SK-N-SH (cell line): ENCODE measurements around the gene KCNK5. TPM values are rescaled to one million over a fixed set of nuclear protein-coding genes. Genes with fewer than 3 reads are reported as not detected.

Source experiments
- CTCF ChIA-PET: fragments of 300-600, 350-600 bp; formaldehyde crosslinking; extraction: SDS; loops from one replicate; lab custom pipeline; 2021; lab: Yijun Ruan, JAX
- POLR2A ChIA-PET: fragments of 350-600 bp; sonication (Branson Sonifier 250); formaldehyde crosslinking; extraction: SDS; loops from one replicate; lab custom pipeline; 2020; ENCODE audit warnings: antibody characterized with exemption, inconsistent platforms; lab: Yijun Ruan, JAX
- DNase-seq: peaks from one replicate; pipeline ENCODE4 v3.0.0; 2012
- H2AFZ ChIP-seq: fragments of 200-600 bp; sonication (generic); 2 replicates; pipeline ENCODE4 v1.8.1; 2016; ENCODE audit warnings: antibody characterized with exemption, mild to moderate bottlenecking, low read depth
- H3F3A ChIP-seq: fragments of 200-600 bp; sonication (generic); replicated peaks from 2 replicates; pipeline ENCODE3; 2016; ENCODE audit warnings: antibody characterized with exemption, mild to moderate bottlenecking; ENCODE audit not compliant: insufficient read depth
- H3K27ac ChIP-seq, 2 experiments: fragments of 200-500 bp in 1 of 2; fragments of 200-600 bp in 1 of 2; sonication (Bioruptor generic) in 1 of 2; sonication (generic), shearing (Covaris generic) in 1 of 2; 2 replicates each; pipeline versions ENCODE4 v1.5.1 to v1.6.1; 2014 to 2016; ENCODE audit warnings: low read depth in 2 of 2, inconsistent platforms in 1 of 2, low read length in 1 of 2, mild to moderate bottlenecking in 1 of 2, mixed read lengths in 1 of 2
- H3K27me3 ChIP-seq: fragments of 200-600 bp; sonication (generic), shearing (Covaris generic); 2 replicates; pipeline ENCODE4 v1.6.1; 2016; ENCODE audit warnings: mixed run types; ENCODE audit not compliant: insufficient read depth
- H3K36me3 ChIP-seq, 2 experiments: fragments of 200-500 bp in 1 of 2; fragments of 200-600 bp in 1 of 2; sonication (Bioruptor generic) in 1 of 2; sonication (generic) in 1 of 2; replicated peaks in 1 of 2; 2 replicates each; pipeline versions ENCODE3 to v1.5.1; 2014 to 2016; ENCODE audit warnings: low read length in 1 of 2, mild to moderate bottlenecking in 1 of 2; ENCODE audit not compliant: insufficient read depth in 2 of 2, control insufficient read depth in 1 of 2
- H3K4me1 ChIP-seq, 2 experiments: fragments of 200-500 bp in 1 of 2; fragments of 200-600 bp in 1 of 2; sonication (Bioruptor generic) in 1 of 2; sonication (generic), shearing (Covaris generic) in 1 of 2; 2 replicates each; pipeline versions ENCODE4 v1.5.1 to v1.6.1; 2014 to 2016; ENCODE audit warnings: low read depth in 1 of 2, low read length in 1 of 2, mixed run types in 1 of 2; ENCODE audit not compliant: insufficient read depth in 2 of 2, control insufficient read depth in 1 of 2
- H3K4me2 ChIP-seq: fragments of 200-600 bp; sonication (generic), shearing (Covaris generic); 2 replicates; pipeline ENCODE4 v1.6.1; 2017; ENCODE audit warnings: mixed run types
- H3K4me3 ChIP-seq, 2 experiments: fragments of 200-500 bp in 1 of 2; fragments of 200-600 bp in 1 of 2; sonication (Bioruptor generic) in 1 of 2; sonication (generic), shearing (Covaris generic) in 1 of 2; 2 replicates each; pipeline versions ENCODE4 v1.5.1 to v1.8.1; 2014 to 2016; ENCODE audit warnings: low read depth in 2 of 2, inconsistent platforms in 1 of 2, low read length in 1 of 2, mild to moderate bottlenecking in 1 of 2, mixed read lengths in 1 of 2, moderate library complexity in 1 of 2
- H3K79me2 ChIP-seq: fragments of 200-600 bp; sonication (generic); 2 replicates; pipeline ENCODE4 v1.8.1; 2017; ENCODE audit warnings: mild to moderate bottlenecking; ENCODE audit not compliant: insufficient read depth
- H3K9ac ChIP-seq: fragments of 200-600 bp; sonication (generic); 2 replicates; pipeline ENCODE4 v1.6.1; 2017; ENCODE audit warnings: mixed run types
- H3K9me2 ChIP-seq: fragments of 200-600 bp; sonication (generic); 2 replicates; pipeline ENCODE4 v1.6.1; 2017; ENCODE audit warnings: mixed run types
- H3K9me3 ChIP-seq: fragments of 200-600 bp; sonication (generic); 2 replicates; pipeline ENCODE4 v1.6.1; 2017; ENCODE audit warnings: mixed run types, mild to moderate bottlenecking, moderate library complexity
- H4K20me1 ChIP-seq: fragments of 200-600 bp; sonication (generic); 2 replicates; pipeline ENCODE4 v1.6.1; 2017; ENCODE audit warnings: mild to moderate bottlenecking, mixed run types; ENCODE audit not compliant: insufficient read depth
- CHD2 ChIP-seq: fragments of 150-350 bp; IDR thresholded peaks from 2 replicates; pipeline ENCODE4 v1.6.1; 2018; ENCODE audit warnings: low read length; ENCODE audit not compliant: partially characterized antibody
- CTCF ChIP-seq: fragments of 200-600 bp; sonication (generic); IDR thresholded peaks from 2 replicates; pipeline ENCODE4 v1.6.1; 2017; ENCODE audit warnings: antibody characterized with exemption, mild to moderate bottlenecking, moderate library complexity
- EP300 ChIP-seq, 2 experiments: IDR thresholded peaks; 2 replicates each; pipeline versions ENCODE4 v1.4.0 to v1.6.1; 2012; ENCODE audit warnings: borderline replicate concordance in 1 of 2, low read depth in 1 of 2, low read length in 1 of 2
- FOSL2 ChIP-seq: IDR thresholded peaks from 2 replicates; pipeline ENCODE4 v1.4.0; 2012; ENCODE audit warnings: low read depth, mild to moderate bottlenecking, moderate library complexity, borderline replicate concordance
- FOXJ3 ChIP-seq: sonication (generic); formaldehyde crosslinking; IDR thresholded peaks from 2 replicates; pipeline ENCODE4 v1.5.1; 2020; ENCODE audit warnings: mild to moderate bottlenecking, missing genetic modification reagents
- GABPA ChIP-seq: IDR thresholded peaks from 2 replicates; pipeline ENCODE4 v1.4.0; 2012; ENCODE audit warnings: low read depth, mild to moderate bottlenecking
- JUND ChIP-seq: IDR thresholded peaks from 2 replicates; pipeline ENCODE4 v1.4.0; 2012
- MXI1 ChIP-seq: IDR thresholded peaks from 2 replicates; pipeline ENCODE4 v1.6.1; 2012; ENCODE audit warnings: mild to moderate bottlenecking, low read depth, low read length, improper control_type of control experiment
- NFIC ChIP-seq: IDR thresholded peaks from 2 replicates; pipeline ENCODE4 v1.4.0; 2012; ENCODE audit warnings: borderline replicate concordance
- PBX3 ChIP-seq: IDR thresholded peaks from 2 replicates; pipeline ENCODE4; 2012
- POLR2AphosphoS5 ChIP-seq: IDR thresholded peaks from 2 replicates; pipeline ENCODE4 v1.6.1; 2012; ENCODE audit warnings: low read depth, low read length
- RAD21 ChIP-seq: IDR thresholded peaks from 2 replicates; pipeline ENCODE4 v1.6.1; 2012; ENCODE audit warnings: mild to moderate bottlenecking, low read length
- RFX5 ChIP-seq: IDR thresholded peaks from 2 replicates; pipeline ENCODE4 v1.6.1; 2012; ENCODE audit warnings: mild to moderate bottlenecking, improper control_type of control experiment, low read length
- RXRA ChIP-seq: IDR thresholded peaks from 2 replicates; pipeline ENCODE4 v1.4.0; 2012; ENCODE audit warnings: low read depth, mild to moderate bottlenecking, borderline replicate concordance
- TEAD4 ChIP-seq: IDR thresholded peaks from 2 replicates; pipeline ENCODE4 v1.4.0; 2012; ENCODE audit warnings: mild to moderate bottlenecking, borderline replicate concordance; ENCODE audit not compliant: insufficient read depth
- ZBTB33 ChIP-seq: IDR thresholded peaks from 2 replicates; pipeline ENCODE4 v1.4.0; 2012; ENCODE audit warnings: low read depth, borderline replicate concordance
- WGBS: methylation state at CpG from one replicate; pipeline ENCODE4 v1.1.6; 2017; ENCODE audit warnings: low lambda C conversion rate; 5-methylcytosine and 5-hydroxymethylcytosine counted together
- polyA plus RNA-seq, 3 experiments: library from polyadenylated mRNA; depleted of rRNA; stranded (reverse); fragments of >200 nt; gene quantifications; 2 replicates each; pipeline ENCODE4 v1.2.3, GENCODE V29; 2012
- TF ChIP-seq, protein P1 (sequence below): IDR thresholded peaks from 2 replicates; pipeline ENCODE4 v1.4.0; 2012; ENCODE audit warnings: low read depth, borderline replicate concordance
- TF ChIP-seq, protein P2 (sequence below): fragments of 150-350 bp; IDR thresholded peaks from 2 replicates; pipeline ENCODE4 v1.6.1; 2017; ENCODE audit warnings: antibody characterized with exemption, low read length, low read depth, borderline replicate concordance

Gene KCNK5
- polyA plus RNA-seq, 1 of the 3 experiments (the other 2 are of a cell fraction) = not detected

DNA sequence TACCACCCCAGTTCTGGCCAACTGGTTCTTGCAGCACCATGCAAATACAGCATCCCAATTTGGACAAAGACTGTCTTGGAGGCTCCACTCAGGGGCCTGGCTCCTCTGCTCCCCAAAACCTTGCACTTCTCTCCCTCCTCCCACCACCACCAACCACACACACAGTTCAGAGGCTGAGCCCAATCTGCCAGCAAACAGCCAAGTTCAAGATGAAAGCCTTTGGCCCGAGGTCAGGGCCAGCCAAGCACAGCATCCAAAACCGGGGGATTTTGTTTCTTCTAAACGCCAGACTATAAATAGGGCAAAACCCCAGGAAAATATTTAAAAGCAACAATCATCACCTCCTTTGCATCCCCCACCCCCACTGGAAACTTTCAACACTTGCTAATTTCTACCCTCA is 5.7 kb downstream of the KCNK5 start:
- Histone ChIP-seq H4K20me1 (no peaks in the 10 kb centered on the region), H3K27ac (no peak overlapping the region), H3K9me2 (no peaks in the 10 kb centered on the region), H3K4me1 (no peaks in the 10 kb centered on the region; a peak in 1 of 4 replicates), H2AFZ (no peak overlapping the region), H3K4me3 (no peak overlapping the region), H3F3A (no peaks in the 10 kb centered on the region), H3K9ac (no peak overlapping the region), H3K79me2 (no peaks in the 10 kb centered on the region), H3K27me3 (no peaks in the 10 kb centered on the region), H3K4me2 (no peak overlapping the region), H3K9me3 (no peaks in the 10 kb centered on the region), H3K36me3 (no peaks in the 10 kb centered on the region)
- no peak for TF ChIP-seq EP300 (IDR thresholded peaks at IDR 0.05; ENCODE audit: borderline replicate concordance in 1 of 2, low read depth in 1 of 2, low read length in 1 of 2)
- no peak for TF ChIP-seq TEAD4
- TF ChIP-seq MXI1 = no peak
- no peak for TF ChIP-seq POLR2AphosphoS5
- TF ChIP-seq, protein P1, sequence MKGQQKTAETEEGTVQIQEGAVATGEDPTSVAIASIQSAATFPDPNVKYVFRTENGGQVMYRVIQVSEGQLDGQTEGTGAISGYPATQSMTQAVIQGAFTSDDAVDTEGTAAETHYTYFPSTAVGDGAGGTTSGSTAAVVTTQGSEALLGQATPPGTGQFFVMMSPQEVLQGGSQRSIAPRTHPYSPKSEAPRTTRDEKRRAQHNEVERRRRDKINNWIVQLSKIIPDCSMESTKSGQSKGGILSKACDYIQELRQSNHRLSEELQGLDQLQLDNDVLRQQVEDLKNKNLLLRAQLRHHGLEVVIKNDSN = no peak
- no peak for TF ChIP-seq FOXJ3 (CRISPR knock-in tag)
- no peak for TF ChIP-seq ZBTB33
- WGBS = 34% methylated on average over 3 of the region's 3 CpGs
- no peak for DNase-seq
- ChIA-PET POLR2A (no interaction called here), CTCF (no interaction called here)

- H3K36me3 ChIP-seq = no peaks in the 10 kb centered on the region
- H3K79me2 ChIP-seq = no peaks in the 10 kb centered on the region
- ChIA-PET POLR2A (no interaction called here), CTCF (interaction anchor here (2.6 to 3.1 kb wide), 2 partner anchors 57 to 80 kb away, joined by 11 to 12 read pairs; no protein-coding TSS in a partner anchor)
- no peak overlapping the region for H3K4me3 ChIP-seq
- no peaks in the 10 kb centered on the region for H3F3A ChIP-seq
- H3K4me2 ChIP-seq = no peak overlapping the region
- H2AFZ ChIP-seq = no peak overlapping the region
- WGBS = 57% methylated on average over 4 of the region's 5 CpGs
- no peaks in the 10 kb centered on the region for H3K27me3 ChIP-seq
- H3K9me3 ChIP-seq = no peaks in the 10 kb centered on the region
- no peaks in the 10 kb centered on the region for H4K20me1 ChIP-seq
- no peaks in the 10 kb centered on the region for H3K9me2 ChIP-seq
- H3K27ac ChIP-seq = no peak overlapping the region
- no peak overlapping the region for H3K9ac ChIP-seq
- no peaks in the 10 kb centered on the region for H3K4me1 ChIP-seq
- no peak for DNase-seq
- TF ChIP-seq CTCF (no peak), POLR2AphosphoS5 (no peak), FOXJ3 (CRISPR knock-in tag) (no peak), PBX3 (no peak), JUND (no peak), RAD21 (no peak), CHD2 (no peak), ZBTB33 (no peak), FOSL2 (no peak), MXI1 (no peak), GABPA (no peak), NFIC (no peak), RFX5 (no peak), RXRA (no peak)
- TF ChIP-seq, protein P1 = no peak
- TF ChIP-seq, protein P2, sequence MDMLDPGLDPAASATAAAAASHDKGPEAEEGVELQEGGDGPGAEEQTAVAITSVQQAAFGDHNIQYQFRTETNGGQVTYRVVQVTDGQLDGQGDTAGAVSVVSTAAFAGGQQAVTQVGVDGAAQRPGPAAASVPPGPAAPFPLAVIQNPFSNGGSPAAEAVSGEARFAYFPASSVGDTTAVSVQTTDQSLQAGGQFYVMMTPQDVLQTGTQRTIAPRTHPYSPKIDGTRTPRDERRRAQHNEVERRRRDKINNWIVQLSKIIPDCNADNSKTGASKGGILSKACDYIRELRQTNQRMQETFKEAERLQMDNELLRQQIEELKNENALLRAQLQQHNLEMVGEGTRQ = no peak
Observed at GRCh38 chr6:39223061-39223460, 6.2 kb downstream of the KCNK5 start.
